ENCODE results near the gene SART3.

SART3 gene

DNA sequence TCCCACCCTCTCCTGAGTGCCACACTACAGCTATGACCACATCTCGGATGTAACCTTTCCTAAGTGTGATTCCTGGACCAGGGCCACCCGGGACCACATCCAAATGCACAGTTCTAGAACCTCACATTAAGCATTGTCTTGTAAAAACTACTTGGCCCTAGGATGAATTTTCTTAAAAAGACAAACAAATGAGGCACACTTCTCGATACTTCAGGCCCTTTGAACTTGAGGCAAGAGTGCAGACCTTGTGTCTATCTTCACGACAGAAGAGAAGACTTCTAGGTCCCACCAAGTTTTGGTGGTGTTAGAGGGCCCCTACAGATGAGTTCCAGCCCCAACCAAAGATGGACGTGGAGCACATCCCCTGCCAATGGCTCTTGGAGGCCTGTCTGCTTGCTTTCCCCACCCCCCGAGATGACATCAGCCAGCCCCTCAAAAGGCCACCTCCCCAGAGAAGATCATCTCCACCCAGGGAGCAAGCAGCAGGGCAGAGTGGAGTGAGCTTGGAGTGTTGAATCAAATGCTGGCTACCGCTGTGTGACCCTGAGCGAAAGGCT lies 10.7 kb upstream of the SART3 start:
- no peak overlapping the region for H3K4me3 ChIP-seq (replicated peaks in 1 of 2; ENCODE audit: low read depth in 2 of 2, low read length in 2 of 2)
- DNase-seq (ENCODE audit: low read depth in 2 of 2): no peak
- no peak for TF ChIP-seq CTCF (IDR thresholded peaks at IDR 0.05; ENCODE audit: low read depth, low read length)

DNA sequence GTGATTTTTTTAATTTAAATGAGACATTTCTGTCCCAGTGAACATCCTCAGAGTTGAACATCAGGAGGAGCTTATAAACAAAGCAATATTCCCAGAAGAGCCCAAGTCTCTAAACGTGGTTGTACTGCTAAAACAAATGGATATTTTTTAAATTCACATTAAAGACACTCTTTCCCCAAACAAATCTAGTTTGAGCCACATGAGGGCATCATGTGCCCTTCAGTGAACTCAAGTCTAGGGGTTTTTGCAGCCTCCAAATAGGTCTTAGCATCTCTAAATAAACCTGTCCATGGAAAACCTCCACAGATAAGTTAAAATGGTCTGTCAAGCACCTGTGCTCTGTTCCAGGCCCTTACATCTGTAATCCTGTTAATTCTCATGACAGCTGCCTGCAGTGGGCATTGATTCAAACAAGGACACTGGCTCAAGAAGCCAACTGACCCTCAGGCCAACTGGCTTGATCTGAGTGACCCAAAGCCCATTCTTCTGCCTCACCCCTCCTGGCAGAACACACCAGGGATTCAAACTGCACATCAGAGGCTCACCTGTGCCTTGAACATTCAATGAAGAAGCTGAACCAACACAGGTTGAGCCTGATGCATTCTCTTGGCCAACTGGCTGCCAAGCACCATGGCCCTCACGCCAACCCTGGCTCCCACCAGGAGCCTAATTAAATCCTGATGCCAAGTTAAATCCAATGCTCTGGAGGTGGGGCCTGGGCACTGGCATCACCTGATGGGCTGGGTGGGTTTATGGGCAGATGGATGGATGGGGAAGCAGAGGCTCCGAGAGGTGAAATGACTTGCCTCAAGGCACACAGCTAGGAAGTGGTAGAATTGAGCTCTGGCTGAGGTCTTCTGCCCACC lies 10.0 kb upstream of the SART3 start:
- TF ChIP-seq CTCF (IDR thresholded peaks at IDR 0.05; ENCODE audit: low read depth, low read length): peak; percentile 42
- H3K4me3 ChIP-seq (replicated peaks in 1 of 2; ENCODE audit: low read depth in 2 of 2, low read length in 2 of 2): no peak overlapping the region
- DNase-seq (ENCODE audit: low read depth in 2 of 2): peak; percentile 76 to 79

DNA sequence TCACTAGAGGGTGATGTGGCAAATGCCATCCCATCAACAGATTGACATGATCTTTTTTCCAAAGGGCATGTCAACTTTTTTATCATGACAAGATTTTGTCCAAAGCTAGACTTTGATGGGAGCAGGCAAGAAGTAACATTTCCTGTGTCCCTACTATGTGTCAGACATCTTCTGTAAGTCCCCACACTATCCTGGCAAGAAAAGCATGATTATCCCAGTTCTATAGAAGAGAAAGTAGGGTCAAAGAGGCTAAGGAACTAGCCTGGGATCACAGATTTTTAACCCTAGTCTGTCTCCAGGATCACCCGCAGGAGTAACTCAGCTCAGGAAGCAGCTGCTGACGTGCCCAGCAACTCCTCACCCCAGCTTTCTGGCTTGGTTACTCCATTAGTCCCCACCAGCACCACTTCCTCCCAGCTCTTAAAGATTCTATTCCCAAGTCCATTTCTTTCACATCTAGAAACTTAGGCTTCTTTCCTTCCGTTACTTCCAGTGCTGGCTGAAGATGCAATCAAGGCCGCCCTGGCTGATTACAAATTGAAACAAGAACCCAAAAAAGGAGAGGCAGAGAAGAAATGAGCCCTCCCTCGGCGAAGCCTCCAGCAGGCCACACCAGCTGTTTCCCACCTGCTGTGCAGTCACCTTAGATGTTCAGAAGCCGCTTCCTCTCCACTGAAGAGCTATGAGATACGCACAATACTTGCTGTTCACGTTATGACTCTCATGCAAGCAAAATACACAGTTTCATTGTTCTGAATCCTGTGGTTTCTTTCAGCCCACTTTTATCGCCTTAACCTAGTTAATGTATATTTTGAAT lies 7.6 kb upstream of the SART3 start:
- no peak for TF ChIP-seq CTCF (IDR thresholded peaks at IDR 0.05; ENCODE audit: low read depth, low read length)
- no peak for DNase-seq (ENCODE audit: low read depth in 2 of 2)
- H3K4me3 ChIP-seq (replicated peaks in 1 of 2; ENCODE audit: low read depth in 2 of 2, low read length in 2 of 2): no peak overlapping the region

DNA sequence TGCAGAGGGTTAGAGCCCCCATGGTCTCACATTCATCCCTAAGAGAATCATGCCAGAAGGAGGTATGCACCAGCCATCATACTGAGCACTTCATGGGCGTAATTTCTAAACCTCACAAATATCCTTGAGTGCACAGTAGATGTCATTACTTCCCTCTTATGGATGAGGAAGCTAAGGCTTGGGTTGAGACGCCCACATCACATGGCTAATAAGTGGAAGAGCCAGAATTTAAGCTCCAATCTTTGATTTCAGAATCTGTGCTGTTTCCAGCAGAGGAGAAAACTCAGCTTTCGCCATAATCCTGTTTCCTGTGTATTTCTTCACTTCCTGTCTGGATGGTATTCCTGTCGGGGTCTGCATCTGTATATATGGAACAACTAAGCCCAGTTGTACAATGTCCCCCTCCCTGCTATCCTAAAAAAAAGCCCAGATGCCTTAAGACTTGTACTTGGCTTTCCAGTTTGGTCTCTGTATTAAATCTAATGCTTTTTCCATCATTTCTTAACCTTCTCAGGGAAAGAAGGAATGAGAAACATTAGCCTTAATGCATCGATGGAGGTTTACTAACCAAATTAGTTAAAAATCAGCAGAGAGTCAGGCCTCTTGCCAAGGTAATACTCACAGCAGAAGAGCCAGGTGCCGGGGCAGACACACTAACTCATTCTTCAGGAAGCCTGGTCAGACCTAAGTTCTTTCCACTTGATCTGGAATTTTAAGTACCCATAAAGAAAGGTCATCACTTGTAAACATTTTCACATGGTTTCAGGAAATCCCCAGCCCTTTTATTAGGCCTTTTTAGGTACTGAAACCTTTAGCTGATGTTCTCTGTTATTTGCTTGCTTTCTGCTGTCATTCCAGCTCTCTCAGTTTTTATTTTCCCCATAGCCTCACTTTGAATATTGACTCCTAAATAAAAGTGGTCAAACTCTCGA lies 6.7 kb upstream of the SART3 start:
- peak in 1 of 2 donors; percentile 14 for DNase-seq (ENCODE audit: low read depth in 2 of 2)
- TF ChIP-seq CTCF (IDR thresholded peaks at IDR 0.05; ENCODE audit: low read depth, low read length): no peak
- no peak overlapping the region for H3K4me3 ChIP-seq (replicated peaks in 1 of 2; ENCODE audit: low read depth in 2 of 2, low read length in 2 of 2)

- no peak for DNase-seq (ENCODE audit: low read depth in 2 of 2)
- H3K4me3 ChIP-seq (replicated peaks in 1 of 2; ENCODE audit: low read depth in 2 of 2, low read length in 2 of 2): no peak overlapping the region
- no peak for TF ChIP-seq CTCF (IDR thresholded peaks at IDR 0.05; ENCODE audit: low read depth, low read length)
Measured at GRCh38 chr12:108566452-108566851, 5.5 kb upstream of the SART3 start.

- no peak overlapping the region for H3K4me3 ChIP-seq (replicated peaks in 1 of 2; ENCODE audit: low read depth in 2 of 2, low read length in 2 of 2)
- peak; percentile 85 to 92 for DNase-seq (ENCODE audit: low read depth in 2 of 2)
- no peak for TF ChIP-seq CTCF (IDR thresholded peaks at IDR 0.05; ENCODE audit: low read depth, low read length)
Measured at GRCh38 chr12:108565976-108566375, 5.0 kb upstream of the SART3 start.

All from cardiac fibroblast (primary cell).